Heart left ventricle (tissue), 13 donors: Measurements from ENCODE around the gene SNED1.

ENCODE experiments used
- POLR2A ChIP-seq, 2 donors: fragments of 450-650 bp; IDR thresholded peaks; one replicate each; pipeline ENCODE4 v1.6.1; 2017; ENCODE audit warnings: antibody characterized with exemption in 2 of 2, mild to moderate bottlenecking in 2 of 2, moderate library complexity in 2 of 2
- TF ChIP-seq, protein P1 (sequence below), 12 donors: fragments of 200-600 bp; sonication (generic) in 4 of 12; IDR thresholded peaks; one replicate each; pipeline versions ENCODE4 v1.5.0 to v1.8.0; 2018 to 2022; ENCODE audit warnings: antibody characterized with exemption in 12 of 12, mild to moderate bottlenecking in 5 of 12
- donor health status: ischemic (EF 13 %, LVEDD 7.1; RV severe dilation, severe dysfunction).
- donor health status: DM: no; HTN: yes; CAD: no.
- donor health status: DM: no; HTN: no; CAD: no.
- donor health status: ischemic (EF 25% LVEDD 6.9; RV normal size, moderate dysfunction).
- donor health status: ischemic (EF 25% LVEDD 5.7; RV mildly dilated, moderate dysfunction).
- donor health status: ischemic (EF 35%, LVEDD 5.7; RV mildly dilated, moderate dysfunction).
- donor health status: nonischemic (EF 11% LVEDD 7.7; RV severe dilation, severe dysfunction).
- donor health status: DM: yes; HTN: yes; CAD: no.
- donor health status: PGD.
- donor health status: ischemic (EF 29% LVEDD 5.4; RV normal size, mild dysfunction).
- donor health status: nonischemic (EF 23%, LVEDD 6.1; RV moderate dilation, normal function).

DNA sequence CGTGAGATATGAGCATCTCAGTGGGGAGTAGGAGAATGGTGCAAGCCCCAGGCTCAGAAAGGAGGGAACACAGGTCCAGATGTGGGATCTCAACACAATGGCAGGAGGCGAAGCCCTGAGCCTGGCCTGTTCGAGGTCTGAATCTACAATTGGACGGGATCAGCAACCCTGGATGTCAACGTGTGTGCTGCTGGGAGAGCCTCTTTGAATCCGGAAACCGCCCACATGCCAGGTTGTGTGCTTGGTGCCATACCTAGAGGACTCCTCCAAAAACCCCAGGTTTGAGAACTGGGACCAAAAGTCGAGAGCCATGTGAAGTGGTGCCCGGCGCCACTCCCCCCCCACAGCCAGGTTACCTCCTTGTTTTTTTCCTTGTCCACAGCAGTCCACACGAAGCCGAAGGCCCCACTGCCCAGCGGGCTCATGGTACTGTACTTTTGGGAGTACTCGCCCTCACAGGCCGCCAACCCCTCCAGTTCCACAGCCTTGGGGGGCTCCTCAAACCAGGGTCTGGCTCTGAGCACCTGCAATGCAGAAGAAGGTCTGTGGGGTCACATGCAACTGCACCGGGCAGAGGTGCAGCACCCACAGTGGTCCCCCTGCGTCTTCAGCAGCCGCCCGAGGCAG lies 124.1 kb downstream of the SNED1 start:
- TF ChIP-seq, protein P1, sequence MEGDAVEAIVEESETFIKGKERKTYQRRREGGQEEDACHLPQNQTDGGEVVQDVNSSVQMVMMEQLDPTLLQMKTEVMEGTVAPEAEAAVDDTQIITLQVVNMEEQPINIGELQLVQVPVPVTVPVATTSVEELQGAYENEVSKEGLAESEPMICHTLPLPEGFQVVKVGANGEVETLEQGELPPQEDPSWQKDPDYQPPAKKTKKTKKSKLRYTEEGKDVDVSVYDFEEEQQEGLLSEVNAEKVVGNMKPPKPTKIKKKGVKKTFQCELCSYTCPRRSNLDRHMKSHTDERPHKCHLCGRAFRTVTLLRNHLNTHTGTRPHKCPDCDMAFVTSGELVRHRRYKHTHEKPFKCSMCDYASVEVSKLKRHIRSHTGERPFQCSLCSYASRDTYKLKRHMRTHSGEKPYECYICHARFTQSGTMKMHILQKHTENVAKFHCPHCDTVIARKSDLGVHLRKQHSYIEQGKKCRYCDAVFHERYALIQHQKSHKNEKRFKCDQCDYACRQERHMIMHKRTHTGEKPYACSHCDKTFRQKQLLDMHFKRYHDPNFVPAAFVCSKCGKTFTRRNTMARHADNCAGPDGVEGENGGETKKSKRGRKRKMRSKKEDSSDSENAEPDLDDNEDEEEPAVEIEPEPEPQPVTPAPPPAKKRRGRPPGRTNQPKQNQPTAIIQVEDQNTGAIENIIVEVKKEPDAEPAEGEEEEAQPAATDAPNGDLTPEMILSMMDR (IDR thresholded peaks at IDR 0.05): no peak
- no peak for TF ChIP-seq POLR2A (IDR thresholded peaks at IDR 0.05)
